Cardiac muscle cell (in vitro differentiated cells and primary cell): Measurements from ENCODE around the gene DBNL. TPM values are rescaled to one million over a fixed set of nuclear protein-coding genes. Genes with fewer than 3 reads are reported as not detected.

Experiments used
- DNase-seq, 2 donors: peaks; one replicate each; pipeline versions ENCODE4 v3.0.0 to v3.0.0-alpha.2; 2010 to 2017; ENCODE audit warnings: low read depth in 1 of 2, low spot score in 1 of 2
- H3K27ac ChIP-seq: fragments of 200-600 bp; sonication (generic); 2 replicates; pipeline ENCODE4 v1.5.1; 2016
- H3K27me3 ChIP-seq: fragments of 200-600 bp; sonication (generic); 2 replicates; pipeline ENCODE4 v1.6.0; 2016; ENCODE audit warnings: control low read depth
- H3K36me3 ChIP-seq: fragments of 200-600 bp; sonication (generic); 2 replicates; pipeline ENCODE4 v1.5.1; 2016; ENCODE audit warnings: control low read depth
- H3K4me1 ChIP-seq: fragments of 200-600 bp; sonication (generic); 2 replicates; pipeline ENCODE4 v1.8.1; 2017; ENCODE audit warnings: low read depth, mild to moderate bottlenecking, mixed run types
- H3K4me3 ChIP-seq: fragments of 200-600 bp; sonication (generic); 2 replicates; pipeline ENCODE4 v1.5.1; 2016; ENCODE audit warnings: mild to moderate bottlenecking
- H3K9me3 ChIP-seq: fragments of 200-600 bp; sonication (generic); 2 replicates; pipeline ENCODE4 v1.5.1; 2017; ENCODE audit warnings: low read depth, mild to moderate bottlenecking, control low read depth
- CTCF ChIP-seq: IDR thresholded peaks from 2 replicates; pipeline ENCODE4 v1.5.1; 2012; ENCODE audit warnings: low read depth, mild to moderate bottlenecking, low read length
- polyA plus RNA-seq: library from polyadenylated mRNA; unstranded; fragments of >200 nt; fragmentation: Nextera tagmentation; extraction: Ambion mirVana; gene quantifications from 2 replicates; pipeline ENCODE4 v1.2.1, GENCODE V29; 2016
- total RNA-seq: library from RNA; depleted of rRNA; stranded (reverse); fragments of >200 nt; gene quantifications from 2 replicates; pipeline ENCODE4 v1.2.3, GENCODE V29; 2016

DBNL gene
- total and polyA plus RNA-seq, 2 experiments from 2014 or later = 129 to 130 TPM

- peaks cover 31% of the 10 kb centered on the region for H3K36me3 ChIP-seq
- H3K4me3 ChIP-seq = no peak overlapping the region
- H3K4me1 ChIP-seq = no peaks in the 10 kb centered on the region
- DNase-seq = no peak
- H3K9me3 ChIP-seq = no peaks in the 10 kb centered on the region
- no peaks in the 10 kb centered on the region for H3K27me3 ChIP-seq
- TF ChIP-seq CTCF = no peak
- no peak overlapping the region for H3K27ac ChIP-seq
Measured at GRCh38 chr7:44110719-44111635, 66.5 kb downstream of the DBNL start.

Other genes with a start within 250 kb of the DBNL start
- gene MRPS24, start 175.2 kb upstream of the DBNL start, total RNA-seq = 160 and 172 TPM in 2 replicates
- gene MRPS24, start 175.2 kb upstream of the DBNL start, polyA plus RNA-seq = 183 and 198 TPM in 2 replicates
- 30.9 and 40.2 TPM in 2 replicates for gene URGCP, start 138.1 kb upstream of the DBNL start, total RNA-seq
- 28.3 and 42.7 TPM in 2 replicates for gene URGCP, start 138.1 kb upstream of the DBNL start, polyA plus RNA-seq
- gene UBE2D4, start 118.3 kb upstream of the DBNL start, total RNA-seq = 12.7 and 27.3 TPM in 2 replicates
- 16.6 and 22.5 TPM in 2 replicates for gene UBE2D4, start 118.3 kb upstream of the DBNL start, polyA plus RNA-seq
- not detected in 2 replicates for gene SPDYE1, start 46.8 kb upstream of the DBNL start, total RNA-seq
- 1.6 and 1.7 TPM in 2 replicates for gene SPDYE1, start 46.8 kb upstream of the DBNL start, polyA plus RNA-seq
- gene PGAM2, start 20.9 kb downstream of the DBNL start, total RNA-seq = 129 and 148 TPM in 2 replicates
- gene PGAM2, start 20.9 kb downstream of the DBNL start, polyA plus RNA-seq = 165 and 213 TPM in 2 replicates
- gene POLM, start 37.8 kb downstream of the DBNL start, total RNA-seq = 52.5 and 95.9 TPM in 2 replicates
- gene POLM, start 37.8 kb downstream of the DBNL start, polyA plus RNA-seq = 25.1 and 26.7 TPM in 2 replicates
- 60.8 and 94.1 TPM in 2 replicates for gene AEBP1, start 59.6 kb downstream of the DBNL start, total RNA-seq
- gene AEBP1, start 59.6 kb downstream of the DBNL start, polyA plus RNA-seq = 96.0 and 107 TPM in 2 replicates
- gene POLD2, start 78.8 kb downstream of the DBNL start, total RNA-seq = 123 and 133 TPM in 2 replicates
- gene POLD2, start 78.8 kb downstream of the DBNL start, polyA plus RNA-seq = 194 and 198 TPM in 2 replicates
- gene MYL7, start 96.6 kb downstream of the DBNL start, total RNA-seq = 9,288 and 26,089 TPM in 2 replicates
- gene MYL7, start 96.6 kb downstream of the DBNL start, polyA plus RNA-seq = 8,361 and 20,231 TPM in 2 replicates
- 19.1 and 46.4 TPM in 2 replicates for gene GCK, start 144.7 kb downstream of the DBNL start, total RNA-seq
- 26.7 and 62.9 TPM in 2 replicates for gene GCK, start 144.7 kb downstream of the DBNL start, polyA plus RNA-seq
- 59.8 and 92.9 TPM in 2 replicates for gene YKT6, start 156.3 kb downstream of the DBNL start, total RNA-seq
- 76.2 and 105 TPM in 2 replicates for gene YKT6, start 156.3 kb downstream of the DBNL start, polyA plus RNA-seq